ENCODE measurements around the gene FAM3A.

DNA sequence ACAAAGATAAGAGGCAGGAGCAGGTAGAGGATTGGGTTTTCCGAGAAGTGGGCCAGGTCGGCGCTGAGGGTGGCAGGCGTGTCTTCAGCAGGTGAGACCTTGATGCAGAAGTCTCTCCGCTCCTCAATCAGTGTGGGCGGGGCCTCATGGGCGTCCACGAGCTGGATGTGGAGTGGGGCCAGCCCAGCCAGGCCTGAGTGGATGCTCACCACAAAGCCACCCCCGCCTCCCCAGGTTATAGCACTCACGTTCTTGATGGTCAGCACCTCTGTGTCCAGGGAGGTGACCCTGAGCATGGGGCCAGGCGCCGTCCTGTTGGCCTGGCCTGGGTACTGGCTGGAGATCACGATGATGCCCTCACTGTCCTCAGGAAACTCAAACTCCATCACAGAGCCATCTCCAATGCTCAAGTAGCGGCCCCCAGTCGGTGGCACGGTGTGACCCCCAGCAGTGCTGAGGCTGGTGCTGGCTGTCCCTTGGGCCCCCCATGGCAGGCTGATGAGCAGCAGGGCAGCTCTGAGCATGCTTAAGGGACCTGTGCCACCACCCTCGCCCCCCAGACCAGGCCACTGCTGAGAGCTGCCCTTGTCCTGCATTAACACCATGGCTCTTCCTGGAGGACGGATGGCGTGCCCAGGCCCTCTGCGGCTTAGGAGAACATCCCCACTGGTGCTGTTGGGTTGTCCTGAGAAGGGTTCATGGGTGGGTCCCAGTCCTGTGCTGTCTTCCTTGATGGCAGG is 27.5 kb downstream of the FAM3A start:
- no peak for TF ChIP-seq POLR2A (IDR thresholded peaks at IDR 0.05)
- TF ChIP-seq, protein P1, sequence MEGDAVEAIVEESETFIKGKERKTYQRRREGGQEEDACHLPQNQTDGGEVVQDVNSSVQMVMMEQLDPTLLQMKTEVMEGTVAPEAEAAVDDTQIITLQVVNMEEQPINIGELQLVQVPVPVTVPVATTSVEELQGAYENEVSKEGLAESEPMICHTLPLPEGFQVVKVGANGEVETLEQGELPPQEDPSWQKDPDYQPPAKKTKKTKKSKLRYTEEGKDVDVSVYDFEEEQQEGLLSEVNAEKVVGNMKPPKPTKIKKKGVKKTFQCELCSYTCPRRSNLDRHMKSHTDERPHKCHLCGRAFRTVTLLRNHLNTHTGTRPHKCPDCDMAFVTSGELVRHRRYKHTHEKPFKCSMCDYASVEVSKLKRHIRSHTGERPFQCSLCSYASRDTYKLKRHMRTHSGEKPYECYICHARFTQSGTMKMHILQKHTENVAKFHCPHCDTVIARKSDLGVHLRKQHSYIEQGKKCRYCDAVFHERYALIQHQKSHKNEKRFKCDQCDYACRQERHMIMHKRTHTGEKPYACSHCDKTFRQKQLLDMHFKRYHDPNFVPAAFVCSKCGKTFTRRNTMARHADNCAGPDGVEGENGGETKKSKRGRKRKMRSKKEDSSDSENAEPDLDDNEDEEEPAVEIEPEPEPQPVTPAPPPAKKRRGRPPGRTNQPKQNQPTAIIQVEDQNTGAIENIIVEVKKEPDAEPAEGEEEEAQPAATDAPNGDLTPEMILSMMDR (IDR thresholded peaks at IDR 0.05), result no peak

Data from testis (tissue), 2 donors.